ENCODE results near the gene PSKH1. TPM values are rescaled to one million over a fixed set of nuclear protein-coding genes. Genes with fewer than 3 reads are reported as not detected.

Gene PSKH1
- total and polyA plus RNA-seq, 10 donors = 5.0 to 31.3 (median 20.5) TPM

DNA sequence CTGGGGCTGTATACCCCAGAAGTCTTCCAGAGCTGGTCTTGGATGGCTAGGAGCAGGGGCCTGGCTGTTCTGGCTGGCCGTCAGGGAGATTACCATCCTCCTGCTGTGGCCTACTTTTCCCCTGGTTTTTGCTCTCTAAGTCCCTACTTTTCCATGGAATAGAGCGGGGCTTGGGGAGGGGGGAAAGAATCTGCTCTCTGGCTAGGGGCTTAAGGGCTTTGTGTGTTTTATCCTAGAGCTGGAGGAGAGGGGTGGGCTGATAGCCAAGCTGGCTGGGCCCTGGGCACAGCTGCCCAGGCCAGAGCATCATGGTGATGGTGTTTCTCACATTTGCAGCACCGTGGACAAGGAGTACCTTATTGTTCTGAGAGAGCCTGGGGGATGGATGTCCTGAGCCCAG, 4.7 kb upstream of the PSKH1 start:
- no peaks in the 10 kb centered on the region for H3K27me3 ChIP-seq (replicated peaks in 1 of 7)
- WGBS, 5 donors = 86 to 93% (median 90%) methylated on average over 2 to 3 of the region's 3 CpGs
- H3K36me3 ChIP-seq = peaks cover 0 to 45% (median 32%) of the 10 kb centered on the region in 6 donors
- no peak overlapping the region for H3K27ac ChIP-seq
- no peak overlapping the region for H3K4me3 ChIP-seq
- no peak for DNase-seq
- no peaks in the 10 kb centered on the region for H3K9me3 ChIP-seq
- peaks cover 3 to 21% (median 12%) of the 10 kb centered on the region in 6 donors for H3K4me1 ChIP-seq
- TF ChIP-seq POLR2AphosphoS5 (IDR thresholded peaks at IDR 0.05) = no peak
- TF ChIP-seq POLR2A (IDR thresholded peaks at IDR 0.05) = no peak
- TF ChIP-seq, protein P1, sequence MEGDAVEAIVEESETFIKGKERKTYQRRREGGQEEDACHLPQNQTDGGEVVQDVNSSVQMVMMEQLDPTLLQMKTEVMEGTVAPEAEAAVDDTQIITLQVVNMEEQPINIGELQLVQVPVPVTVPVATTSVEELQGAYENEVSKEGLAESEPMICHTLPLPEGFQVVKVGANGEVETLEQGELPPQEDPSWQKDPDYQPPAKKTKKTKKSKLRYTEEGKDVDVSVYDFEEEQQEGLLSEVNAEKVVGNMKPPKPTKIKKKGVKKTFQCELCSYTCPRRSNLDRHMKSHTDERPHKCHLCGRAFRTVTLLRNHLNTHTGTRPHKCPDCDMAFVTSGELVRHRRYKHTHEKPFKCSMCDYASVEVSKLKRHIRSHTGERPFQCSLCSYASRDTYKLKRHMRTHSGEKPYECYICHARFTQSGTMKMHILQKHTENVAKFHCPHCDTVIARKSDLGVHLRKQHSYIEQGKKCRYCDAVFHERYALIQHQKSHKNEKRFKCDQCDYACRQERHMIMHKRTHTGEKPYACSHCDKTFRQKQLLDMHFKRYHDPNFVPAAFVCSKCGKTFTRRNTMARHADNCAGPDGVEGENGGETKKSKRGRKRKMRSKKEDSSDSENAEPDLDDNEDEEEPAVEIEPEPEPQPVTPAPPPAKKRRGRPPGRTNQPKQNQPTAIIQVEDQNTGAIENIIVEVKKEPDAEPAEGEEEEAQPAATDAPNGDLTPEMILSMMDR (IDR thresholded peaks at IDR 0.05 in 8 of 11, conservative IDR thresholded peaks at IDR 0.05 in 3 of 11) = no peak
- intact Hi-C loops (cut with DNase I; ENCODE audit: low total_unique reads) = no loop called here

DNA sequence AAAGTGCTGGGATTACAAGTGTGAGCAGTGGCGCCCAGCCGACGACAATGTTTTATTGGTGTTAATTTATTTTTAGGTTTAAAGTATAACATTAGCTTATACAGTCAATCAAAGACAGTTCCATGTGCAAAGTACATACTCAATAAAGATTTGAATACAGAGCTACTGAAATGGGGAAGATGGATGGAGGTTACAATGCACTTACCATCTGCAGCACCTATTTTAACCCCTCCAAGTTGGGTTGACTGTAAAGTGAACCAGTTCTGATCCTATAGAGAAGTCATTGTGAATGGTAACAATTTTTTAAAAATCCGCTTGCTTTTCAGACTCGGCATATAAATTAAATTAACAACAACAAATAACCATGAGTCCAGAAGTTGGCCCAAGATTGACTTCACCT, 679 bp upstream of the PSKH1 start:
- H3K36me3 ChIP-seq = peaks cover 0 to 5% (median 0%) of the 10 kb centered on the region in 6 donors
- intact Hi-C loops (cut with DNase I; ENCODE audit: low total_unique reads) = no loop called here
- no peak for DNase-seq
- H3K4me1 ChIP-seq = peaks cover 21 to 52% (median 45%) of the 10 kb centered on the region in 6 donors
- H3K27ac ChIP-seq = peak overlapping the region in 6 of 8 donors; percentile 88 to 97 (median 96)
- H3K9me3 ChIP-seq = no peaks in the 10 kb centered on the region
- H3K4me3 ChIP-seq = peak overlapping the region in 7 of 8 donors; percentile 86 to 97 (median 88)
- no peaks in the 10 kb centered on the region for H3K27me3 ChIP-seq (replicated peaks in 1 of 7)
- WGBS, 5 donors = 71 to 78% (median 75%) methylated on average over 5 of the region's 5 CpGs
- TF ChIP-seq POLR2AphosphoS5 (IDR thresholded peaks at IDR 0.05) = no peak
- TF ChIP-seq POLR2A (IDR thresholded peaks at IDR 0.05) = no peak
- TF ChIP-seq, protein P1 (IDR thresholded peaks at IDR 0.05 in 8 of 11, conservative IDR thresholded peaks at IDR 0.05 in 3 of 11) = no peak

DNA sequence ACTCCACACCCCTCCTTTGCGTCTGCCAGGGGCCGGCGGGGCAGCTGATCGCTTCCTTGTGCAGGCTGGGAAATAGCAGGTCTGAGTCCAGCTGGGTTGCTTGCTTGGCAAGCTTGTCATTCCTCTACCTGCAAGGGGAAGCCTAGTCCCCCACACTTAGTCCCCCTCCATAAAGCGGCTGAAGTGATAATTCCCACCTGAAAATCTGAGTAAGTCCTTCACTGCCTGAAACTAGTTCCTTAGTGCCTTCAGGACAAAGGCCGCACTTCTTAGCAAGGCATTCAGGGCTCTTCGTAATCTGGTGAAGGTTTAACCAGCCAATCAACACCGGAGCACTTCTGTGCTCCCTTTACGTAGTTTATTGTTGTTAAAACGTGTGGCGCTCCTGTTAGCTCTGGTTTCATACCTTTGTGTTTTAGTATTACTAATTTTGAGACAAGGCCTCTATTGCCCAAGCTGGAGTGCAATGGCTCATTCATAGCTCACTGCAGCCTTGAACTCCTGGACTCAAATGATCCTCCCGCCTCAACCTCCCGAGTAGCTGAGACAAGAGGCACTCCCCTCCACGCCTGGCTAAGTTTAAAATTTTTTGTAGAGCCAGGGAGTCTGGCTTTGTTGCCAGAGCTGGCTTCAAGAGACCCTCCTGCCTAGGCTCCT, 817 bp downstream of the PSKH1 start:
- Histone ChIP-seq H3K4me3 (peak overlapping the region; percentile 86 to 97 (median 92)), H3K36me3 (no peaks in the 10 kb centered on the region), H3K27ac (peak overlapping the region; percentile 88 to 97 (median 94)), H3K27me3 (replicated peaks in 1 of 7) (no peaks in the 10 kb centered on the region), H3K9me3 (no peaks in the 10 kb centered on the region), H3K4me1 (peaks cover 21 to 63% (median 45%) of the 10 kb centered on the region in 6 donors)
- DNase-seq = no peak
- WGBS, 5 donors = 27 to 36% (median 31%) methylated on average over 13 to 14 of the region's 14 CpGs
- intact Hi-C loops (cut with DNase I; ENCODE audit: low total_unique reads) = no loop called here
- TF ChIP-seq, protein P1 (IDR thresholded peaks at IDR 0.05 in 8 of 11, conservative IDR thresholded peaks at IDR 0.05 in 3 of 11) = no peak
- TF ChIP-seq POLR2A (IDR thresholded peaks at IDR 0.05) (no peak), POLR2AphosphoS5 (IDR thresholded peaks at IDR 0.05) (no peak)

DNA sequence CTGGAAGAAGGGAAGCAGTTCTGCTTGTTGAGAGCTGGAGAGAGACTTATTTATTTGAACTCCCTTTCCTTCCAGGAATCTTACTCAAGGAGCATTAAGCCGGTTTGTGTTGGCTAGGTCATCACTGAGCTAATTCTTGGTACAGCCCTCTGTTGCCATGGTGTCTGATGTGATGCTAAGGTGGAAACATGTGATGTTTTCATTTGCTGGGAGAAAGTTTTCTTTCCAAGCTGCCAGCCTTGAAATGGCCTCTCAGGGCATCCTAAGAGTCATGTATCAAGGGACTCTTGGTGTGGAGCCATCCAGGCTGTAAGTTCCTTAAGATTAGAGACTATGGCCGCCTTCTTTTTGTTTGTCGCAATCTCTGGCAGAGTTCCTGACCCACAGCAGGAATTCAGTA, 4.2 kb downstream of the PSKH1 start:
- H3K4me1 ChIP-seq = peaks cover 21 to 70% (median 44%) of the 10 kb centered on the region in 6 donors
- peaks cover 0 to 18% (median 0%) of the 10 kb centered on the region in 6 donors for H3K36me3 ChIP-seq
- no peak overlapping the region for H3K4me3 ChIP-seq
- TF ChIP-seq POLR2AphosphoS5 (IDR thresholded peaks at IDR 0.05) (no peak), POLR2A (IDR thresholded peaks at IDR 0.05) (no peak)
- TF ChIP-seq, protein P1 (IDR thresholded peaks at IDR 0.05 in 8 of 11, conservative IDR thresholded peaks at IDR 0.05 in 3 of 11) = no peak
- H3K27ac ChIP-seq = peak overlapping the region in 4 of 8 donors; percentile 14 to 73 (median 60)
- H3K27me3 ChIP-seq (replicated peaks in 1 of 7) = no peaks in the 10 kb centered on the region
- WGBS, 5 donors = 93 to 95% (median 95%) methylated on average over 3 of the region's 3 CpGs
- no peak for DNase-seq
- no peaks in the 10 kb centered on the region for H3K9me3 ChIP-seq
- intact Hi-C loops (cut with DNase I; ENCODE audit: low total_unique reads) = no loop called here
